Measurements from ENCODE around the gene DRC1.

- no peak for TF ChIP-seq CTCF (IDR thresholded peaks at IDR 0.05)
- TF ChIP-seq POLR2A (IDR thresholded peaks at IDR 0.05) = no peak
Observed at GRCh38 chr2:26382564-26382963, 19.2 kb upstream of the DRC1 start.
